Neural cell (in vitro differentiated cells): Measurements from ENCODE around the gene TNFRSF19. TPM values are rescaled to one million over a fixed set of nuclear protein-coding genes. Genes with fewer than 3 reads are reported as not detected.

Source experiments
- H2AFZ ChIP-seq: fragments of 200-600, 300-800 bp; sonication (generic), shearing (Covaris generic); 2 replicates; pipeline ENCODE4 v1.6.0; 2014; ENCODE audit warnings: low read depth, mild to moderate bottlenecking, antibody characterized with exemption, low read length, moderate library complexity
- H3F3A ChIP-seq: fragments of 200-600 bp; shearing (Covaris generic); 2 replicates; pipeline ENCODE4 v1.6.1; 2016; ENCODE audit warnings: mild to moderate bottlenecking, moderate library complexity, mixed read lengths, antibody characterized with exemption, low read length; ENCODE audit not compliant: insufficient read depth, poor library complexity, severe bottlenecking
- H3K27ac ChIP-seq: fragments of 200-600, 300-800 bp; sonication (generic), shearing (Covaris generic); 2 replicates; pipeline ENCODE4 v1.5.1; 2014; ENCODE audit warnings: mild to moderate bottlenecking, low read length, moderate library complexity
- H3K27me3 ChIP-seq: fragments of 300-800, 200-600 bp; sonication (generic), shearing (Covaris generic); 2 replicates; pipeline ENCODE4 v1.6.0; 2014; ENCODE audit warnings: mild to moderate bottlenecking, low read depth, low read length, moderate library complexity; ENCODE audit not compliant: insufficient read depth
- H3K36me3 ChIP-seq: fragments of 300-800, 200-600 bp; sonication (generic), shearing (Covaris generic); 2 replicates; pipeline ENCODE4 v1.5.1; 2014; ENCODE audit warnings: mild to moderate bottlenecking, antibody characterized with exemption, low read length, moderate library complexity; ENCODE audit not compliant: insufficient read depth
- H3K4me2 ChIP-seq: fragments of 300-800, 200-600 bp; sonication (generic), shearing (Covaris generic); 2 replicates; pipeline ENCODE4 v1.6.0; 2014; ENCODE audit warnings: mild to moderate bottlenecking, low read length
- H3K4me3 ChIP-seq: fragments of 300-800, 200-600 bp; sonication (generic), shearing (Covaris generic); 2 replicates; pipeline ENCODE4 v1.5.1; 2014; ENCODE audit warnings: mild to moderate bottlenecking, low read length, moderate library complexity
- H3K79me2 ChIP-seq: fragments of 200-600 bp; shearing (Covaris generic); replicated peaks from 2 replicates; pipeline ENCODE4 v1.6.0; 2014; ENCODE audit warnings: mild to moderate bottlenecking, low read length, moderate library complexity; ENCODE audit not compliant: insufficient read depth
- H3K9ac ChIP-seq: fragments of 300-800, 200-600 bp; sonication (generic), shearing (Covaris generic); 2 replicates; pipeline ENCODE4 v1.6.1; 2016; ENCODE audit warnings: mild to moderate bottlenecking, low read length, mixed read lengths
- H3K9me2 ChIP-seq: fragments of 200-600 bp; shearing (Covaris generic); 2 replicates; pipeline ENCODE4 v1.6.1; 2016; ENCODE audit warnings: mild to moderate bottlenecking, low read length, mixed read lengths; ENCODE audit not compliant: insufficient read depth
- H3K9me3 ChIP-seq: fragments of 200-600, 300-800 bp; sonication (generic), shearing (Covaris generic); 2 replicates; pipeline ENCODE4 v1.6.1; 2016; ENCODE audit warnings: mild to moderate bottlenecking, mixed run types, low read length, moderate library complexity, mixed read lengths
- H4K20me1 ChIP-seq: fragments of 200-600 bp; shearing (Covaris generic); 2 replicates; pipeline ENCODE4 v1.6.1; 2016; ENCODE audit warnings: mild to moderate bottlenecking, mixed run types; ENCODE audit not compliant: insufficient read depth
- CTCF ChIP-seq: fragments of 450-650 bp; IDR thresholded peaks from 2 replicates; pipeline ENCODE4 v1.5.1; 2014; ENCODE audit warnings: antibody characterized with exemption, mild to moderate bottlenecking, moderate library complexity; ENCODE audit not compliant: poor library complexity, severe bottlenecking
- EP300 ChIP-seq: fragments of 450-650 bp; conservative IDR thresholded peaks from 2 replicates; pipeline ENCODE4 v1.6.1; 2014; ENCODE audit warnings: antibody characterized with exemption, mild to moderate bottlenecking, moderate library complexity; ENCODE audit not compliant: poor library complexity, severe bottlenecking
- EZH2 ChIP-seq: fragments of 200-600, 300-800 bp; shearing (Covaris generic), sonication (generic); IDR thresholded peaks from 2 replicates; pipeline ENCODE4 v1.6.1; 2014; ENCODE audit warnings: antibody characterized with exemption, low read length, borderline replicate concordance, mild to moderate bottlenecking; ENCODE audit not compliant: insufficient read depth, poor library complexity, severe bottlenecking
- MXI1 ChIP-seq: fragments of 450-650 bp; conservative IDR thresholded peaks from 2 replicates; pipeline ENCODE4 v1.6.1; 2014; ENCODE audit warnings: antibody characterized with exemption, mild to moderate bottlenecking; ENCODE audit not compliant: poor library complexity, severe bottlenecking
- POLR2AphosphoS5 ChIP-seq: IDR thresholded peaks from 2 replicates; pipeline ENCODE4 v1.6.1; 2012
- RAD21 ChIP-seq: fragments of 450-650 bp; conservative IDR thresholded peaks from 2 replicates; pipeline ENCODE4 v1.6.1; 2014; ENCODE audit warnings: antibody characterized with exemption, mild to moderate bottlenecking, moderate library complexity
- REST ChIP-seq: IDR thresholded peaks from 2 replicates; pipeline ENCODE4 v1.6.1; 2012; ENCODE audit warnings: borderline replicate concordance
- SMC3 ChIP-seq: fragments of 450-650 bp; conservative IDR thresholded peaks from 2 replicates; pipeline ENCODE4 v1.6.1; 2014; ENCODE audit warnings: antibody characterized with exemption, mild to moderate bottlenecking, moderate library complexity; ENCODE audit not compliant: poor library complexity
- TAF1 ChIP-seq: IDR thresholded peaks from 2 replicates; pipeline ENCODE4 v1.6.1; 2012; ENCODE audit warnings: low read depth
- polyA plus RNA-seq: library from polyadenylated mRNA; depleted of rRNA; stranded (reverse); fragments of >200 nt; gene quantifications from 2 replicates; pipeline ENCODE4 v1.2.3, GENCODE V29; 2014

Gene TNFRSF19
- polyA plus RNA-seq, 1 donor from 2014 or later = 3.3 TPM

GRCh38 chr13:23552171-23552570 is 18.0 kb upstream of the TNFRSF19 start:
- no peaks in the 10 kb centered on the region for H3K79me2 ChIP-seq
- no peaks in the 10 kb centered on the region for H3F3A ChIP-seq
- H3K27ac ChIP-seq = no peak overlapping the region
- no peaks in the 10 kb centered on the region for H3K9me3 ChIP-seq
- H3K4me2 ChIP-seq = no peak overlapping the region
- no peak for TF ChIP-seq TAF1
- no peak for TF ChIP-seq POLR2AphosphoS5
- no peaks in the 10 kb centered on the region for H4K20me1 ChIP-seq
- H3K9ac ChIP-seq = no peak overlapping the region
- H3K36me3 ChIP-seq = no peaks in the 10 kb centered on the region
- no peak overlapping the region for H3K4me3 ChIP-seq
- H2AFZ ChIP-seq = no peak overlapping the region
- H3K9me2 ChIP-seq = no peaks in the 10 kb centered on the region
- H3K27me3 ChIP-seq = no peaks in the 10 kb centered on the region

- Histone ChIP-seq H3K4me3 (no peak overlapping the region), H3K27me3 (no peaks in the 10 kb centered on the region), H3K79me2 (no peaks in the 10 kb centered on the region), H3K36me3 (no peaks in the 10 kb centered on the region), H3K9me3 (no peaks in the 10 kb centered on the region), H3K27ac (no peak overlapping the region), H3K9ac (no peak overlapping the region), H4K20me1 (no peaks in the 10 kb centered on the region), H3K9me2 (no peaks in the 10 kb centered on the region), H3F3A (no peaks in the 10 kb centered on the region), H3K4me2 (no peak overlapping the region), H2AFZ (no peak overlapping the region)
- TF ChIP-seq POLR2AphosphoS5 = no peak
- TF ChIP-seq CTCF = no peak
- TF ChIP-seq REST = no peak
- no peak for TF ChIP-seq RAD21
Measured at GRCh38 chr13:23552661-23553060, 17.6 kb upstream of the TNFRSF19 start.

- H3K36me3 ChIP-seq = no peaks in the 10 kb centered on the region
- H3K27ac ChIP-seq = no peak overlapping the region
- H3K27me3 ChIP-seq = no peaks in the 10 kb centered on the region
- no peak overlapping the region for H2AFZ ChIP-seq
- H3K4me2 ChIP-seq = no peak overlapping the region
- TF ChIP-seq SMC3 (no peak), EP300 (no peak), REST (no peak), TAF1 (no peak), POLR2AphosphoS5 (no peak), RAD21 (no peak), EZH2 (no peak), CTCF (no peak), MXI1 (no peak)
- no peaks in the 10 kb centered on the region for H3K9me2 ChIP-seq
- no peak overlapping the region for H3K4me3 ChIP-seq
- no peaks in the 10 kb centered on the region for H3F3A ChIP-seq
- H3K9ac ChIP-seq = no peak overlapping the region
- H4K20me1 ChIP-seq = no peaks in the 10 kb centered on the region
- no peaks in the 10 kb centered on the region for H3K79me2 ChIP-seq
- H3K9me3 ChIP-seq = no peaks in the 10 kb centered on the region
Measured at GRCh38 chr13:23554000-23554399, 16.2 kb upstream of the TNFRSF19 start.
